Fibroblast of lung (primary cell): ENCODE measurements around the gene NAA16. TPM values are rescaled to one million over a fixed set of nuclear protein-coding genes. Genes with fewer than 3 reads are reported as not detected.

Source experiments
- DNase-seq, 2 donors: peaks; one replicate each; pipeline versions ENCODE4 v3.0.0 to v3.0.0-alpha.2; 2010; ENCODE audit warnings: low read depth in 2 of 2
- H2AFZ ChIP-seq: 2 replicates; pipeline ENCODE4 v1.5.1; 2012; ENCODE audit warnings: low read length, control low read depth, inconsistent platforms
- H3K27ac ChIP-seq: 2 replicates; pipeline ENCODE4 v1.5.1; 2011; ENCODE audit warnings: low read length, control low read depth; ENCODE audit not compliant: insufficient read depth
- H3K27me3 ChIP-seq: 2 replicates; pipeline ENCODE4 v1.5.1; 2011; ENCODE audit warnings: mild to moderate bottlenecking, low read length; ENCODE audit not compliant: control insufficient read depth, insufficient read depth
- H3K36me3 ChIP-seq: 2 replicates; pipeline ENCODE4 v1.5.1; 2011; ENCODE audit warnings: low read length; ENCODE audit not compliant: control insufficient read depth, insufficient read depth
- H3K4me1 ChIP-seq: 2 replicates; pipeline ENCODE4 v1.5.1; 2011; ENCODE audit warnings: low read length; ENCODE audit not compliant: control insufficient read depth, insufficient read depth; ENCODE audit errors: extremely low read depth
- H3K4me2 ChIP-seq: 2 replicates; pipeline ENCODE4 v1.5.1; 2011; ENCODE audit warnings: low read length, control low read depth; ENCODE audit not compliant: insufficient read depth; ENCODE audit errors: extremely low read depth
- H3K4me3 ChIP-seq, 4 experiments: fragments of 200-600 bp in 1 of 4; sonication (generic) in 1 of 4; replicated peaks in 1 of 4; 2 replicates each; pipeline ENCODE4 v1.5.1; 2011 to 2016; ENCODE audit warnings: low read length in 4 of 4, low read depth in 3 of 4, mild to moderate bottlenecking in 3 of 4, control low read depth in 2 of 4, inconsistent platforms in 1 of 4, mixed read lengths in 1 of 4; ENCODE audit not compliant: insufficient read depth in 1 of 4; ENCODE audit errors: control extremely low read depth in 1 of 4
- H3K79me2 ChIP-seq: 2 replicates; pipeline ENCODE4 v1.5.1; 2012; ENCODE audit warnings: mild to moderate bottlenecking, low read length, inconsistent platforms; ENCODE audit not compliant: control insufficient read depth, insufficient read depth
- H3K9ac ChIP-seq: 2 replicates; pipeline ENCODE4 v1.5.1; 2011; ENCODE audit warnings: mild to moderate bottlenecking, low read length, control low read depth; ENCODE audit not compliant: insufficient read depth
- H3K9me3 ChIP-seq: 2 replicates; pipeline ENCODE4 v1.5.1; 2012; ENCODE audit warnings: low read depth, low read length; ENCODE audit not compliant: control insufficient read depth, insufficient read depth
- H4K20me1 ChIP-seq: 2 replicates; pipeline ENCODE4 v1.5.1; 2011; ENCODE audit warnings: low read length; ENCODE audit not compliant: control insufficient read depth, insufficient read depth; ENCODE audit errors: extremely low read depth
- CTCF ChIP-seq, 2 donors: IDR thresholded peaks in 1 of 2; conservative IDR thresholded peaks in 1 of 2; 1 replicate in 1 of 2; 2 replicates in 1 of 2; pipeline ENCODE4 v1.5.1; 2011 to 2012; ENCODE audit warnings: low read length in 2 of 2, control low read depth in 1 of 2, inconsistent platforms in 1 of 2, low read depth in 1 of 2, mild to moderate bottlenecking in 1 of 2
- EZH2 ChIP-seq: IDR thresholded peaks from 2 replicates; pipeline ENCODE4 v1.5.1; 2012; ENCODE audit warnings: low read length, control low read depth, mild to moderate bottlenecking; ENCODE audit errors: missing control alignments
- polyA plus RNA-seq, 2 donors: library from polyadenylated mRNA; depleted of rRNA in 1 of 2; stranded (reverse) in 1 of 2; unstranded in 1 of 2; fragments of >200 nt; gene quantifications; 2 replicates each; pipeline ENCODE4 v1.2.1, GENCODE V29; 2011 to 2012; ENCODE audit warnings: missing spikeins in 1 of 2
- total RNA-seq: library from RNA; depleted of rRNA; stranded (reverse); fragments of >200 nt; gene quantifications from 2 replicates; pipeline ENCODE4 v1.2.1, GENCODE V29; 2014

NAA16 gene
- total and polyA plus RNA-seq, 2 donors (not counting 1 experiment from before 2014, with no cell fraction given): 7.9 to 8.3 TPM

- Histone ChIP-seq H3K4me3 (no peak overlapping the region), H3K4me1 (no peaks in the 10 kb centered on the region), H3K27ac (no peak overlapping the region), H3K9me3 (no peaks in the 10 kb centered on the region), H3K27me3 (no peaks in the 10 kb centered on the region), H4K20me1 (no peaks in the 10 kb centered on the region), H2AFZ (no peak overlapping the region), H3K9ac (no peak overlapping the region), H3K36me3 (no peaks in the 10 kb centered on the region), H3K79me2 (no peaks in the 10 kb centered on the region), H3K4me2 (no peak overlapping the region)
- DNase-seq: no peak
- TF ChIP-seq EZH2: no peak
- no peak for TF ChIP-seq CTCF (conservative IDR thresholded peaks at IDR 0.05 in 1 of 2, IDR thresholded peaks at IDR 0.05 in 1 of 2; ENCODE audit: low read depth in 1 of 2, low read length in 2 of 2)
These were observed 16.2 kb upstream of the NAA16 start for GRCh38 chr13:41294914-41295313.

GRCh38 chr13:41295973-41296372 is 15.1 kb upstream of the NAA16 start:
- no peaks in the 10 kb centered on the region for H3K79me2 ChIP-seq
- no peak for TF ChIP-seq CTCF (conservative IDR thresholded peaks at IDR 0.05 in 1 of 2, IDR thresholded peaks at IDR 0.05 in 1 of 2; ENCODE audit: low read depth in 1 of 2, low read length in 2 of 2)
- TF ChIP-seq EZH2: no peak
- no peak overlapping the region for H2AFZ ChIP-seq

GRCh38 chr13:41296879-41297646 is 14.0 kb upstream of the NAA16 start:
- Histone ChIP-seq H3K9me3 (no peaks in the 10 kb centered on the region), H3K79me2 (no peaks in the 10 kb centered on the region), H4K20me1 (no peaks in the 10 kb centered on the region), H3K27me3 (no peaks in the 10 kb centered on the region), H3K36me3 (no peaks in the 10 kb centered on the region), H3K4me3 (no peak overlapping the region), H3K27ac (no peak overlapping the region), H3K4me2 (no peak overlapping the region), H2AFZ (no peak overlapping the region), H3K4me1 (no peaks in the 10 kb centered on the region), H3K9ac (no peak overlapping the region)
- no peak for DNase-seq
- TF ChIP-seq CTCF (conservative IDR thresholded peaks at IDR 0.05 in 1 of 2, IDR thresholded peaks at IDR 0.05 in 1 of 2; ENCODE audit: low read depth in 1 of 2, low read length in 2 of 2): no peak
- TF ChIP-seq EZH2: no peak

More at GRCh38 chr13:41295973-41296372, 15.1 kb upstream of the NAA16 start:
- Histone ChIP-seq H3K9ac (no peak overlapping the region), H3K4me3 (no peak overlapping the region), H3K4me1 (no peaks in the 10 kb centered on the region), H3K9me3 (no peaks in the 10 kb centered on the region), H3K27me3 (no peaks in the 10 kb centered on the region), H4K20me1 (no peaks in the 10 kb centered on the region), H3K36me3 (no peaks in the 10 kb centered on the region), H3K4me2 (no peak overlapping the region), H3K27ac (no peak overlapping the region)
- no peak for DNase-seq
